ENCODE results near the gene MBL2. TPM values are rescaled to one million over a fixed set of nuclear protein-coding genes. Genes with fewer than 3 reads are reported as not detected.

MBL2 gene
- total RNA-seq, 1 donor from 2014 or later, result not detected

DNA sequence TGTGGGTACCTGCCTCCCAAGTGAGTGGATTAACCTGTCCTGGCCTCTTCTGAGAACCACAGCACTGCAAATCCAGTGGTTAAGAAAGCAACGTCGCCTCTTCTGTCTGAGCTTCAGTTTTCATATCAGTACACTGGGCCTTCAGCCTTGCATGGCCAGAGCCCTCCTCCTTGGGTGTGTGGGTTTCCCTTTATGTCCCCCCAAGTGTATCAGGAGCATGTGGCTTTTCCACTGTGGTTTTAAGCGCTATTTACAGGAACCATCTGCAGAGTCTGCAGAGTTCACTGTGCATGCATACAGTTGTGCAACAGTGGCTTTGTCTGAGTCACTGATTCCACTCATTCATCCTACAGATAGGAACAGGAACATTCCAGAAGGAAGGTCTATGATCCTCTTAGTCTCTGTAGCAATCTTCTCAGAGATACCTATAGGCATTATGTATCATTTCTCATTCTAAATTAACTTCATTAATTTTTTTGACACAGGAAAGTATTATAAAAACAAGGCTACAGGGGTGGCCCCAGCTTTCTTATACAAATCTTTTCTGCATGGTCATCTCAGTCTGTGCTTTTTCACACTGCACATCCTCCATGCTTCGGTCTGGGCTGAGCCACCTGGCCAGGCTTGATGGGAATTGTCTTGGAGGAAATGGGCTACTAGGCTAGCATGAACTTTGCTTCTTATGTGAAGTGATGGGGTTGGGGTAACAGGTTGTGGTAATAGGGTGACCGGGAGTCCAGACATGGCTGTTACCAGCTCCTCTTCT is 17.1 kb downstream of the MBL2 start:
- Histone ChIP-seq H3K27ac (no peak overlapping the region), H3K27me3 (no peaks in the 10 kb centered on the region), H3K4me1 (no peaks in the 10 kb centered on the region), H3K4me3 (no peak overlapping the region), H3K9me3 (no peaks in the 10 kb centered on the region), H3K36me3 (no peaks in the 10 kb centered on the region)
- no peak for DNase-seq (ENCODE audit: low spot score in 2 of 2)
- TF ChIP-seq, protein P1, sequence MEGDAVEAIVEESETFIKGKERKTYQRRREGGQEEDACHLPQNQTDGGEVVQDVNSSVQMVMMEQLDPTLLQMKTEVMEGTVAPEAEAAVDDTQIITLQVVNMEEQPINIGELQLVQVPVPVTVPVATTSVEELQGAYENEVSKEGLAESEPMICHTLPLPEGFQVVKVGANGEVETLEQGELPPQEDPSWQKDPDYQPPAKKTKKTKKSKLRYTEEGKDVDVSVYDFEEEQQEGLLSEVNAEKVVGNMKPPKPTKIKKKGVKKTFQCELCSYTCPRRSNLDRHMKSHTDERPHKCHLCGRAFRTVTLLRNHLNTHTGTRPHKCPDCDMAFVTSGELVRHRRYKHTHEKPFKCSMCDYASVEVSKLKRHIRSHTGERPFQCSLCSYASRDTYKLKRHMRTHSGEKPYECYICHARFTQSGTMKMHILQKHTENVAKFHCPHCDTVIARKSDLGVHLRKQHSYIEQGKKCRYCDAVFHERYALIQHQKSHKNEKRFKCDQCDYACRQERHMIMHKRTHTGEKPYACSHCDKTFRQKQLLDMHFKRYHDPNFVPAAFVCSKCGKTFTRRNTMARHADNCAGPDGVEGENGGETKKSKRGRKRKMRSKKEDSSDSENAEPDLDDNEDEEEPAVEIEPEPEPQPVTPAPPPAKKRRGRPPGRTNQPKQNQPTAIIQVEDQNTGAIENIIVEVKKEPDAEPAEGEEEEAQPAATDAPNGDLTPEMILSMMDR (IDR thresholded peaks at IDR 0.05), result no peak
- intact Hi-C loops (cut with DNase I), result no loop called here

DNA sequence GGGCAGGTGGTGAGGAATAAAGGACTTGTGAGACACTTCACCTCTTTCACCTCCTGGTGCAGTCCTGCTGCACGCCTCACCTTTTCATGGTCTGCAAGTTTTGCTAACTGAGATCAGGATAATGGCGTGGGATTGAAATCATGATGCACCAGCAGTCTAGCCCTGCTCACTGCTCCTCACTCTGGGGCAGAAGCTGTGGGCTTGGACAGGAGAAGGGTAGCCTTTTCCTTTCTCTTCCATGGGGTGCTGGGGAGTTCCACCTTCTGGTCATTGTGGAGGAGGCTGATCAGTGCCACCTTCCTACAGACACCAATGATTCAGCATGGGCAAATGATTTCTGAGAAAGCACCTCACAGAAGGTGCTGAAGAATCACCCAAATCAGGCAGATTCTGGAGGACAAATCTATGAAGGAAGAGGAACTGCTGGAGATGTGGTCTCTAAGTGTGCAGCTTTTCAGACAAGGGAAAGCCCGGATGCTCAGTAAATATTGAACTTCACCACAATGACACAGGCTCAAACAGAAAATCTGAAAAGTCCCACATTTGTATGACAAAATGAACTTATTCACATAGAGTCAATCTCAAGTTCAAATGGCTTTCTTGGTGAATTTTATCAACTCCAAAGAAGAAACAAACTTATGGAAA is 19.7 kb downstream of the MBL2 start:
- intact Hi-C loops (cut with DNase I), result no loop called here
- H3K27ac ChIP-seq, result no peak overlapping the region
- no peaks in the 10 kb centered on the region for H3K9me3 ChIP-seq
- TF ChIP-seq, protein P1 (IDR thresholded peaks at IDR 0.05), result no peak
- no peak for DNase-seq (ENCODE audit: low spot score in 2 of 2)
- no peak overlapping the region for H3K4me3 ChIP-seq
- no peaks in the 10 kb centered on the region for H3K27me3 ChIP-seq
- H3K36me3 ChIP-seq, result no peaks in the 10 kb centered on the region
- no peaks in the 10 kb centered on the region for H3K4me1 ChIP-seq

DNA sequence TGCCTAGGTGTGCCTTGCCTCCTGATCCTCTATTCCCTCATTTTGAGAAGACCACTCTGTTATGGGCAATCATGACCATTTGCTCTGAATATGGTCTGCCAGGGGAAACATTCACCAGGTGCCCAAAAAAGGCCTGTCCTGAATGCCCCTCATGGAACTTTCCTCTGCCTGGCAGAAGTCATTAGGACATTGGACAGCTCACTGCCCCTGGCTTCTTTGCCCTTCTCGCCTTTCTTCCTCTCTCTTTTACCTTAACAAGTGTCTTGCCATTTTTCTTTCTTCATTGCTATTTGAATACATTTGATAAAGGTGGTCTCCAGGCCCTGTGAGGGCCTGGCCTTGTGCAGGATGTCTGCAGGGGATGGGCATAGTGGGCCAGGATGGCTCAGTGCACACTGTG is 20.3 kb downstream of the MBL2 start:
- Histone ChIP-seq H3K9me3 (no peaks in the 10 kb centered on the region), H3K36me3 (no peaks in the 10 kb centered on the region), H3K4me1 (no peaks in the 10 kb centered on the region), H3K4me3 (no peak overlapping the region), H3K27me3 (no peaks in the 10 kb centered on the region), H3K27ac (no peak overlapping the region)
- intact Hi-C loops (cut with DNase I), result no loop called here
- no peak for DNase-seq (ENCODE audit: low spot score in 2 of 2)
- TF ChIP-seq, protein P1 (IDR thresholded peaks at IDR 0.05), result no peak

DNA sequence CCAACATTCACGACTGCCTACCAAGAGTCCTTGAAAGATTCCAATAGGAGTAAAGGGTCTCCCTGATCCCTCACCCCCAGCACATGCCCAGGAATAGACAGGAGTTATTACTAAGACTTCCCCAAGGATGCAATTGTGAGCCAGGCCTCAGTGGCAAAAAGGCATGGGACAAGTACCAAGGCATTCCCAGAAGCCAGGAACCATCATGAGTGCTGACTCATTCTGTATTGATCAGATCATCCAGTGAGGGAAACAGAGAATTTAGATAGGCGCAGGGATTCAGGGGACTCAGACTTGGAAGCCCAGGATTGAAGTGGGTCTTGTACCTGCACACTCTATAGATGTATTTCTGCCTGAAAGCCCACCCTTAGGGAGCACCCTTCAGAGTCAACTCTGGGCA is 21.2 kb downstream of the MBL2 start:
- intact Hi-C loops (cut with DNase I), result no loop called here
- DNase-seq (ENCODE audit: low spot score in 2 of 2), result no peak

DNA sequence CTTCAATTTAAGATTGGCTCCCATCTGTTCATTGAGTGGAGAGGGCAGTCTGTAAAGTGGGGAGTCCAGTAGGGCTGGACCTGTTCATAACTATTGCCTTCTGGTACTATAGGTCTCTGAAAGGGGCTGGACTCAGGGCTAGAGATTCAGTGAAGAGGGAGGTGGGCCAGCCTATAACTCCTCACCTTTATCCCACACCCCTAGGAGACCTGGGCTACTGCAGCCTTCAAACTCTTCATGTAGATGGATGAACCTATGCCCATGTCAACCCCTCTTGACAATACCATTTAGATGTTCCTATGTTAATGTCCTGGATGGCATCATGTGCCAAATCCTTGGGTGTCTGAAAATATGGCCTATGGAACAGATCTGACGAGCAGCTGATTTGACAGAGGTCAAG is 22.0 kb downstream of the MBL2 start:
- TF ChIP-seq, protein P1 (IDR thresholded peaks at IDR 0.05), result no peak
- no peak for DNase-seq (ENCODE audit: low spot score in 2 of 2)
- H3K4me1 ChIP-seq, result no peaks in the 10 kb centered on the region
- no peaks in the 10 kb centered on the region for H3K9me3 ChIP-seq
- no peak overlapping the region for H3K27ac ChIP-seq
- intact Hi-C loops (cut with DNase I), result no loop called here
- H3K36me3 ChIP-seq, result no peaks in the 10 kb centered on the region
- no peaks in the 10 kb centered on the region for H3K27me3 ChIP-seq
- H3K4me3 ChIP-seq, result no peak overlapping the region

More for the DNA sequence above, 21.2 kb downstream of the MBL2 start:
- no peaks in the 10 kb centered on the region for H3K36me3 ChIP-seq
- no peaks in the 10 kb centered on the region for H3K9me3 ChIP-seq
- H3K27ac ChIP-seq, result no peak overlapping the region
- TF ChIP-seq, protein P1 (IDR thresholded peaks at IDR 0.05), result no peak
- H3K4me3 ChIP-seq, result no peak overlapping the region
- H3K27me3 ChIP-seq, result no peaks in the 10 kb centered on the region
- H3K4me1 ChIP-seq, result no peaks in the 10 kb centered on the region

All from ascending aorta (tissue), 2 donors.